HG02970 (cell line): ENCODE measurements around the gene GPX3.

Experiments used
- ATAC-seq: cut with Tn5 transposase; IDR thresholded peaks from one replicate; pipeline ENCODE4 v1.9.1; 2021; ENCODE audit warnings: mild to moderate bottlenecking, moderate library complexity, moderate number of reproducible peaks; ENCODE audit not compliant: unreplicated experiment, low FRiP score

Gene GPX3

DNA sequence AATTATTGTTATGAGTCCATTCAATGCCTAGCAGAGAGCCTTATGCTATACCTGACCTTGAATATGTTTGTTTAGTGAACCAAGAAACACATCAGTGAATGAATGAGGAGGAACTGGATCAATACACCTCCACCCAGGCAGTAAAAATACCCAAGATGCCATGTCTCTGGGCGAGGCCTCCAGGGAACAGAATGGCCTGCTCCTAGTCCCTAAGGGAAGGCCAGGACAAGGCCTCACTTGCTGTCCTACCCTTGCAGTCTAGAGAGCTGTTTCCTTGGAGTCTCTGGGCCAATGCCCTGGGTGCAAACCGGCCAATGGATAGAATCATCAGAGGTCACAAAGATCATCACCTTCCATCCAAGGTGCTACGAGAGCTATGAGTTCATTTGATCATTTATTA, 34.3 kb downstream of the GPX3 start:
- no peak for ATAC-seq

DNA sequence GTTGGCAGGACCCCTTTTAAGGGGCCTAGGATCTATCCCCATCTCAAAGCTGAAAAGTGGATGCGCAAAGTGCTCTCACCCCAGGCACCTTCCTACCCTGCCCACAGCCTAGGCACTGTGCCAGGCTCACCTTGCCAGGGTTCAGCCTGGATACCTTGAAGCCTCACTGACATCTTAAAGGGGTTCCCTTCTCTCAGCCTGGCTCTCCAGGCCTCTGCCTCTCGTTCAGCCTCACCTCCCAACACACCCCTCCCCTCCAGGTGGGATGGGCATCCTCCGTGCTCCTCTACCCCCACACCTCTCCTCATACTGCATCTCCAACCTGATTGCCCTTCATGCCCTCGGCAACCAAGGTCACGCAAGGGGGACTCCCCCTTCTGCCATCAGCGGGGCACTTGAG, 34.9 kb downstream of the GPX3 start:
- ATAC-seq: no peak

DNA sequence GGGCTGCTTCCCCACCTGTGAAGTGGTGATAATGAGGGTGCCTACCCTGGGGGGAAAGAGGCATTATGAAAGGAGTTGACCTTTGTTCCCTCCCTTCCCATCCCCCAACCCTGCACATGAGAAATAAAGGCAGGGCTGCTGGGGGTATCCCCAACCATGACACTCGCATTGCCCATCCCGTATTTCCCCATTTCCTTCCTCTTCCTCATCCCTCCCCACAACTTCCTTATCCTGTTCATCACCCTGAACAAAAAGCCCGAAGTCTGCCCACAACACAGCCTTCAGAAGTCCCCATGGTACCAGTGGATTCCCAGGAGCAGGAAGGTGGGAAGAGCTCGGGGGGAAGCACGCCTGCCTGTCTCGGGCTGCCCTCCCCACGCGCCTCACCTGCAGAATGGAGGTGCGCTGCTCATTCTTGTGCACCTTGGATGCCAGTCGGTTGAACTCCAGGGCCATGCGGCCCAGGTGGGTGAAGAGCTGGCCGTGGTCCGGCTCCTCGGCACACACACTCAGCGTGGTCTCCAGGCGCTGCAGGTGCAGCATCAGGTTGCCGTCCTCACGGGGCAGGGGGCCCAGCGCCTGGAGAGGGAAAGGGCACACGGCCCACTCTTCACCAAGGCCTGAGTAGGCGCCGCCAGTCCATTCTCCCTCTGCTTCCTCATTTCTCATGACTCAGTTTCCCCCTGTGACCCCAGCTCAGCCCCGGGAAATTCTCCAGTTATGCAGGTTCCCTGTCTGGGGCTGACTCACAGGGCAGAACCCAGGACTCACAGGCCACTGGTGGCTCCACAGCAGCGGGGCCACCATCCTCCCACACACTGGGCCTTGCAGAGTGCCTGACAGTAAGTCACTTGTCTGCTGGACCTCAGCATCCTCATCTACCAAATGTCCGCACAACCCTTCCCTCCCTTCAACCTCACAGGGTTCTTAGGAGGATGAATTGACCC, 36.3 kb downstream of the GPX3 start:
- no peak for ATAC-seq

DNA sequence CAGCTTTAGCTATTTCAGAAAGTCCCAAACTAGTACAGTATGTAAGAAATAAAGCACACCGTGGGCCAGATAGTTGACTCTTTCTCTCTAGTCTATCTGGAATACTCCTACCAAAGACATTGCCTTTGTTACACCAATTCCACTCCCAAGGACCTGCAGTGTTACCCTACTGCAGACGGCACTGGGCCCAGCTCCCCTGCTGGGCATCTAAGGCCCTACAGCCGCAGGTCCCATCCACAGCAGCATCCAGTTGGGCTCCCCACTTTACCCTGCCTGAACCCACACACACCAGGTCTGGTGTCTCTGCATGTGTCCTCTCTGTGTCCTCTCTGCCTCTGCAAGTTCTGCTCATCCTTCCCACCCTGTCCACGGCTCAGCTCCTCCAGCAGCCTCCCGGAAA, 37.9 kb downstream of the GPX3 start:
- ATAC-seq: no peak

DNA sequence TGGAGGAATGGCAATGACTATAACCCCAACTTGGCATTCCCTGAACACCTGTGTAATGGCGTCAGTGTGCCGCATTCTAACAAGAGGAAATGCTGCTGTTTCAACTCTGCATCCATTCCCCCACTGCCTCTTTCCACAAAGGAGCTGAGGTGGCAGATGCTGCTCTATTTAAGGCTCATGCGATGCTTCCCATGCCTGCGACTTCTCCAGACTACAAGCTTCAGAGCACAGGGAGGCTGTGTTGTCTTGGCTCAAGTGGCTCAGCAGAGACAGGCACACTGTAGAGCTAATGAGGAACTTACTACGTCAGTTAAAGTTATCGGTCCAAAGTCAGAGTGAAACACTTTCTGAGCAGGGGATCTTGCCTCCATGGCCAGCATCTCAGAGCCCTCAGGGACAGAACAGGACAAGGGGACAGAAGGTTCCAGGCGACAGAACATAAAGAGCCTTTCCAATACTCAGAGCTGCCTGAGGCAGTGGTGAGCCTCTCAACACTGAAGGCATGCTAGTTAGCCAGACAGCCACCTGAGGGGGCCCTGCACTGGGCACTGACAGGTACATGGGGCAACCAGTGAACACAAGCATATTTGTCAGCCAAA, 38.6 kb downstream of the GPX3 start:
- no peak for ATAC-seq

DNA sequence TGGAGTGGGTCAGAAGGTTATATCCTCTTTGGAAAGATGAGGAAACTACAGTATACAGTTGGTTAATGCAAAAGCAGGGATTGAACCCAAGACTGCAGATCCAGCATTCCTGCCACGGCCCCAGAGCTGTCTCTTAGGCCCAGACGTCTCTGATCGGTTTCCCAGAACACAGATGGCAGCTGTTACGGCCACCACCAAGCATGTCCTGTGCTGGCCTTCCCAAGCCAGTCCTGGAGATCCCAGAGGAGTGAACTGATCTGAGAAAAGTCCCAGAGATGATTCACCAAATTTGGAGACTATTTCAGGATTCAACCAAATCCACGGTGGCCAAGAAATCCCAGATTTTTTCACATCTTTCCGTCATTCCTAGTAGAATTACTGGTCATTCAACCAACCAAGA, 40.4 kb downstream of the GPX3 start:
- no peak for ATAC-seq

DNA sequence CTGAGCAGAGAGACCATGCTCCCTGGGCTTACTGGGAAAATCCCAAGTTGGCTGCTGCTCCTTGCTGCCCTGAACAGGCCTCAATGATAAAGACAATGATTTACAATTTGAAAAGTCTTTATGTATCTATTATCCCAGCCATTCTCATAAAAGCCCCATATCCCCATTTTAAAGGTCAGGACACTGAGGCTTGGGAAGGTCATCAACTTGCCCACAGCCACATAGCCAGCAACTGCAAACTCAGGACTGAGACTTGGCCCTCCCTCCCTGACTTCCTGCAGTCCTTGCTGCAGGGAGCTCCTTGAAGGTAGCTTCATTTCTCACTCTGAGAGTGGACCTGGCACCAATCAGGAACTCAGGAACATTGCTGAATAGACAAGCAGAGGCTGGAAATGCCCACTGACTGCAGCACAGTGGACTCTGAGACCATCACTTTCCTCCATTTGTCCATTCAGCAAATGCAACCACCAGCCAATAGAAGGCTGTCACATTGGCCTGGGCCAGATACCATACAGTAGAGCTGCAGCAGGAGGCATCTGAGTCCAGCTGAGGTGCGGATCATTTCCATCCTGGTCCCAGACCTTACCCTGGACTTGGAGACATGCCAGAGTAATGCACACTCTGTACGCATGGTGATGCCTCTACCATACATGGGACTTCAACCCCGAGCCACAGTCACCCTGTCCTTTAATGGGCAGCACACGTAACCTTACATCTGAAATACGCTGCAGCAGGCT, 42.2 kb downstream of the GPX3 start:
- ATAC-seq: no peak

DNA sequence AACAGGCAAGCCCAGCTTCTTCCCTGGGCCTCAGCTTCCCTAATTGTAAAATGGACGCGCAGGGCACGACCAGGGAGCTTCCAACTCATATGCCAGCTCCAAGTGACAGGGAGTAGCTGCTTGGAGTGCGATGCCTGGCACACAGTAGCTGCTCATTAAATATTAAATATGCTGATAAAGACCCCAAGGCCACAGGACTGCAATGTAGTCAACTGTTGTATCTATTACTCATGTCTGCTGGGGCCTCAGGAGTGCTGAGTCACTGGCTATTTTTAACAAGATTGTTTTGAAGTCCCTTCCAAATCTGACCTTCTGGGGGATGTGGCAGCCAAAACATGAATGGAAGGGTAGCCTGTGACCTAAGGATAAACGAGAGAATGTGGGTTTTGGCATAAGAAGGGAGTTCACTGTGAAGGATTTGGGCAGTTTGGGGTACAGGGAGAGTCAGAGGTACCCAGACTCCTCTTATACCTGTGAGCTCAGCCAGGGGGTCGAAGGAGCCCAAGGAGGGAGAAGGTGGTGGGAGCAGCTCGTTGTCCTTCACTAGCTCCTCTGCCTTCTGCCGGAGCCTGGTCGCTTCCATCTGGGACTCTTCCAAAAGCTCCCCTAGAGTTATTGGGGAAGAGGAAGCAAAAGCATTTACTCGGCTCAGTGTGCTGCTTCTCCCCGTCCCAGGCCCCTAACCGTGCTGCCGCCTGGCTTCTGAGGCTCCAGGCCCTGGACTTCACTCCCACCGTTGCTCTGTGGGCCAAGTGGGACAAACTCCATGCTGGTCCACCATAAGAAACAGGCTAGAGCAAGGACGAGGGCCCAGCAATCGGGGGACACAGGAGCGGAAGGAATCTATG, 43.0 kb downstream of the GPX3 start:
- ATAC-seq: no peak

DNA sequence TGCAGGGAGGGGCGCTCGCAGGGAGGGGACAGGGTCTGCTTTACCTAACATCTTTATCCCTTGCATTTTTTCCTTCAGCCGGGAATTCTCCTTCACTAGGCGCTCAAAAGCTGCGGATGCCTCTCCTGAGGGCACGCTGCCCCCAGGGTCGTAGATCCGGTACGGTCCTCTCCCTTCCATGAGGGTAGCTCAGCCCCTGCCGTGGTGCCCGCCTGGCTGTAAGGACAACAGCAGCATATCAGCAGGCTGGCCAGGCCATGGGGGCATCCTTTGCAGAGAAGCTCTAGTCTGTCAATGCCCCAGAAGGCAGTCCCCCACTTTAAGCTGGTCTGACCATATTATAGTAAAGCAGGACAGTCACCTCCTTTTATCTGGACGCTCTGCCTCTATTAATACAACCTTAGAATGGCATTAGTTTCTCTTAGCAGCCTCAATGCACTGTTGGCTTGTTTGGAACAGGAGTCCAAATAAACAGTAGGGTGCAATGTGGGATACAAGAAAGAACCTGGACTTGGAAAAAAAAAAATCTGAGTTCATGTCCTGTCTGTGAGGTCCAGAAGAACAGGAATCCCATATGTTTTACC, 44.6 kb downstream of the GPX3 start:
- no peak for ATAC-seq

DNA sequence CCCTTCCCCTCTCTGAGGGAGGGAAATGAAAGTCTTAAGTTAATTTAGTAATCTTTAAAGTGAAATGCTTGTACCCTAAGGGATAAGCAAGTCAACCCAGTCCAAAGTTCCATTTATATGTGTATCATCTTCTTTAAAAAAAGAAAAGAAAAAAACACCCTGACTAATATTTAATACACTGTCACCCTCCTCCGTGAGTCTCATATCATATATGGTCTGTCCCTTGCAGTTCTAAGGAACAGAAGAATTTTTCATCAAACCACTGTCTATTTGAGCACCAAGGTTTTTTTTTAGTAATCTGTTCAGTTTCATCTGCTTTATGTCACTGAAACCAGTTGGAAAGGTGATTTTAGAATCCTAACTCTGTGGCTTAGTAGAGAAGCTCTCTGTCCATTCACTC, 45.2 kb downstream of the GPX3 start:
- no peak for ATAC-seq

DNA sequence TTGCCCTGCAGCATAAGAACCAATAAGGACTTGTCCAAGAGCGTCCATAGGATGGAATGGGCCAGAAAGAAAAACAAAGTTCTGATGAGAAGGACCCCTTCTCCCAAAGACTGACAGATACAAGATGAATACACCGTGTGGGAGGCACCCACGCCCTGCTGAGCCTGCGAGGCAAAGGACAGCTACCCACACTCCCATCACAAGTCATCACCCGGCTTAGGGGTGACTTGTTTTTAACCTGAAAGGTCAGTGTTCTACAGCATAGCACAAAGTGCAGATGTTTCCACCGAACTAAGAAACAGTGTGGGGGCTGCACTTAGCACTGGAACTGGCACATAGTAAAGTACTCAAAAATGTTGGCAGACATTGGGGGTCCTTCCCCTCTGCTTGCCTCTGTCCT, 46.5 kb downstream of the GPX3 start:
- no peak for ATAC-seq

DNA sequence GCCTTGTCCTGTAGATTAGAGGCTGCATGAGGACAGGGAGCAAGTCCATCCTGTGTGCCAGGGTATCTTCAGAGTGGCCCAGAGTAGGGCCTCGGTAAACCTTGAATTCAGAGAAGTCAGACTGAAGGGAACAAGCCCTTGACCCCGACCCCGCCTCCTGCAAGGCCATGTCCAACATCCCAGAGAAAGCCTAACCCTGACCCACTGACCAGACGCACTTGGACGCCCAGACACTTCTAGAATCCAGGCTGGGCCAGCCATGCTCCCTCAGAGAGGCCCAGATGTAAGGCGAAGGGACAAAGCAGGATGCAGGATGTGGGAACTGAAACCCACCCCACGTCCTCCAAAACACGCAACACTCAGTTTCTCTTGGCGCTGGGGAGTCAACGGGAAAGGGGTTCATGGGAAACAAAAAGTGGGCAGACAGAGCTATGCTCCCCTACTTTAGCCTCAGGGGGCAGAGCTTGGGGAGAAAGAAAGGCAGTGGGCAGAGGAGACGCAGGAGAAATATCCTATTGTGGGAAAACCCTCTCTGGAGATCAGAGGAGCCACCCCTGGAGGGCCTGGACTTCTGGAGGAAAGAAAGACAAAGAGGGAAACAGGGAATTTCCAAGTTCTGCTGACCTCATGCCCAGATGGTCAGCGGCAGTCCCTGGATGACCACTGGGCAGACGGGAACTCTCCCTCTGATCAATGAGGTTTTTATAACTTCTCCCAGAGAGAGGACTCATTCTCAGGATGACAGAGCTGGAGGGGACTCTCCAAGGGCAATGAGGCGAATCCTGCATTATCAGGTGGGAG, 47.4 kb downstream of the GPX3 start:
- ATAC-seq: no peak

DNA sequence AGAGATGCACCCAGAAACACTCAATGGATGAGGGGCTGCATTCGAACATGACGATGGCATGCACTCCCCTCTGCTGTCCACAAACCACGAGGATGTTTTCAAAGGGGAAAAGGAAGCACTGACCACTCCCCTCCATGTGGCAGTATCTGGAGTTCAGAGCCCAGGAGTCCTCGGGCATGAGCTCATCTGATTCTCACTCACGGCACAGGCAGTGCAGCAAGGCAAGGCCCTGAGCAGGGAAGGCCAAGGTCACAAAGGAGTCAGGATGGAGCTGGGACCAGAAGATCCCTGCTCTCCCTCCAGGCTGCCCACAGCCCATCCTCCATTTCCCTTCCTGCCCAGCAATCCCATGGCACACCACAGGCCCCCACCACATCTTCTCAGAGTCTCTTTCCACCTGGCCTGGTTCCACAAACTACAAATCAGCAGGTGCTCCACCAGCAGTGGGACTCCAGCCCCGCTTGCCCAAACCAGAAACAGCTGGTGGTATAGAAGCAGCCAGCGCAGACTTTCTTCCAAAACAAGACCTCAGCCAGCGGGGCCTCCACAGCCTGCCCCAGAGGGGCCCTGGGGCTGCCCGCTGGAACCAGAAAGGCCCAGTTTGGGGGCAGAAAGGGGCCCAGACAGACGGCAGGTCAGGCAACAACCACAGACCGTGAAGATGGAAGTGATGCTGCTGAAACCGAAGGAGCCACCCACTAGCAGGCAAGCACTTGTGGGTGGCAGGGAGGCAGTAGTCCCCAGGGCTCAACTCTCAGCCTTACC, 48.2 kb downstream of the GPX3 start:
- ATAC-seq: peak; percentile 44

DNA sequence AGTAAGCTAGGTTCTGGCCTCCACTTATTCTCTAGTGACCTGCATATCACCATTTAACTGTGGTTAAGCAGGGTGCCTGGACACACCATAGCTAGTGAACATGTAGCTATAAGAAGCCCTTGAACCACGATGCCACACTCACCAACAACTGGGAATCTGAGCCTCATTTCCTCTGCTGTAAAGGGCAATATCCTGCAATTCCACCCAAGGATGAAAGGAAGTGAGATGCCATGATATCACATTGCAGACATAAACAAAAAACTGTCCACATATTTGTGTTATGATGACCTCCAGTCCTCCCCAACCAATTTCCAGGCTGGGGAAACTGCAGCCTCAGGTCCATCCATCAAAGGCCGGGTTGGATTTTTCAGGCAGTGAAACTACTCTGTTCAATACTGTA, 50.1 kb downstream of the GPX3 start:
- ATAC-seq: no peak

DNA sequence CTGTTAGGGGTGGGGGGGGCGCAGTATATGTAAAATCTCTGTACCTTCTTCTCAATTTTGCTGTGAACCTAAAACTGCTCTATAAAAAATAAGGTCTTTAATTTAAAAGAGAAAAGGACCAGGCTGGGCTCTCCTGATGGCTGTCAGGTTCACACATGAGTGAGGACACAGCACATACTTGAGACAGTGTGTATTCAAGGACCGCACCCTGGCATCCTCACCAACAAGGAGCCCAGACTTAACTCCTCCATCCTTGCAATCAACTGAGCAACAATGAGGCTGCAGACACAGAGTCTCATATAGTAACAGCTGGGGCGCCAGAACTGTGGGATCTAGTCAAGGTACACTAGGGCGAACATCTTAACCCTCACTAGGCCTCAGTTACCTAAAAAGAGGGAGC, 50.6 kb downstream of the GPX3 start:
- no peak for ATAC-seq

DNA sequence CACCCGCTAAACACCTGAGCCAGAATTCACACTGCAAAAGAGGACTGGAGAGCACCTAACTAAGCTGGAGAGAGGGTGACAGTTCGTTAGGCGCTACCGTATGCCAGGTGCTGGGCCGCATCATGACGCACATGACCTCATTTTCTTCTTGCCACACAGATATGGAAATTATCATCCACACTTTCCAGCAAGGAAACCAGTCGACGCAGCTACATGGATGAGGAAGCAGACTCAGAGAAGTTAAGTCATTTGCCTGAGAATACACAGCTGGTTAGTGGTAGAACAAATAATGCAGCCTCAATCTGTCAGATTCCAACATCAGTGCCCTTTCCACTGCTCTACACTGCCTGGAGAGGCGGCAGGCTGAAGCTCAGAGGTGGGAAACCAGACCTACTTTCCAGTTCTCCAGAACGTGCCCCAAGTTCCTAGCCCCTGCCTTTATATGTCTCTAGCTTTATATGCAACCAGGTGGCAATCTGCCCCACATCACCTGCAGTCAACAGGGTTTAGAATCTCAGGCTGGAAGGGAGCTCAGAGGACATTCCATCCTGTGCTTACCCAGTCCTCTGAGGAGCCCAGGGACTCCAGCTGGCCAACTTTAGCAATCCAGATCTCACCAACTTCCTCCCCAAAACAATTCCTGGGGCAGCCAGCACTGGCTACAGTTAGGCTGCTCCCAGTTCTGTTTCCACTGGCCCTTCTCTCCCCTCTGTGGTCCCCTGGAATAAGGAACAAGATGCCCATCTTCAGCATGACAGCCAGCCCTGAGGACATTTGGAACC, 51.6 kb downstream of the GPX3 start:
- no peak for ATAC-seq

DNA sequence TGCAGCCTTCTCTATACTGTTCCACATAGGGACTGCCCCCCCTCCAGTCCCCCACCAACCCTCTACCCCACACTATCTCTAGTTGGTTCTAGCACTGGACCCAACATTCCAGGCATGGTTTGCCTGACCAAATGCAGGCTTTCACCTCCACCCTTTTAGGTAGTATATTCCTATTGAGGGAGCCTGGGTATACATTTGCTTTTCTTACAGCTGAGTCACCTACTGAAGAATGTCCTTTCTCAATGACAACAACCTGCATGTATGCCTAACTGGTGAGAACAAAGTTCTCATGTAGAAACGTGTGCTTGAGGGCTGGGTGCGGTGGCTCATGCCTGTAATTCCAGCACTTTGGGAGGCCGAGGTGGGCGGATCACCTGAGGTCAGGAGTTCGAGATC, 52.2 kb downstream of the GPX3 start:
- ATAC-seq: no peak

DNA sequence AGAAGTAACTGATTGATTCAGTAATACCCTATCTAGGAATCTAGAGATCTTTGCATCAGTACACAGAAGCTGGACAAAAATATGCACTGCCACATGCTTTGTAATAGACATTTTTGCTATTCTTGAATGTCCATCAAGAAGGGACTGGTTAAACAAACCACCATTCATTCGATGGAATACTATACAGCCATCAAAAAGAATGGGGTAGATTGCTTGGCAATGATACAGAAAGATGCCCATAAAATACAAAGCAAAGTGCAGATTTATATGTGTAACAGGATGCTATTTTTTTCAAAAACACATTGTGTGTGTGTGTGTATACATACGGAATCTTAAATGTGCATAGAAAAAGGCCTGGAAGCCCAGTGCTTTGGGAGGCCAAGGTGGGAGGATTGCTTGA, 52.9 kb downstream of the GPX3 start:
- ATAC-seq: no peak
